Keratinocyte (primary cell): ENCODE measurements around the gene ZNF653. TPM values are rescaled to one million over a fixed set of nuclear protein-coding genes. Genes with fewer than 3 reads are reported as not detected.

Experiments used
- DNase-seq: peaks from one replicate; pipeline ENCODE4 v3.0.0-alpha.2; 2011; ENCODE audit warnings: low read depth, missing footprints, low spot score
- FAIRE-seq: peaks from 2 replicates; lab custom pipeline; 2011; peaks lifted over from hg19 to GRCh38; lab: Jason Lieb, UNC
- H2AFZ ChIP-seq: 2 replicates; pipeline ENCODE4 v1.6.0; 2012; ENCODE audit warnings: low read length, control low read depth, inconsistent platforms; ENCODE audit not compliant: control insufficient read depth
- H3K27ac ChIP-seq: 2 replicates; pipeline ENCODE4 v1.5.1; 2011; ENCODE audit warnings: low read length; ENCODE audit not compliant: control insufficient read depth, insufficient read depth
- H3K27me3 ChIP-seq: 3 replicates; pipeline ENCODE4 v1.6.0; 2011; ENCODE audit warnings: low read length; ENCODE audit not compliant: control insufficient read depth, insufficient read depth; ENCODE audit errors: extremely low read depth
- H3K36me3 ChIP-seq, 2 experiments: 2 replicates in 1 of 2; 3 replicates in 1 of 2; pipeline ENCODE4 v1.5.1; 2011; ENCODE audit warnings: low read length in 2 of 2, mild to moderate bottlenecking in 1 of 2; ENCODE audit not compliant: control insufficient read depth in 2 of 2, insufficient read depth in 2 of 2; ENCODE audit errors: extremely low read depth in 1 of 2
- H3K4me1 ChIP-seq: 3 replicates; pipeline ENCODE4 v1.5.1; 2011; ENCODE audit warnings: low read length; ENCODE audit not compliant: control insufficient read depth, insufficient read depth; ENCODE audit errors: extremely low read depth
- H3K4me2 ChIP-seq: 3 replicates; pipeline ENCODE4 v1.6.0; 2011; ENCODE audit warnings: low read depth, low read length; ENCODE audit not compliant: control insufficient read depth, insufficient read depth; ENCODE audit errors: extremely low read depth
- H3K4me3 ChIP-seq, 3 experiments: fragments of 200-600 bp in 1 of 3; sonication (generic) in 1 of 3; 2 replicates in 2 of 3; 3 replicates in 1 of 3; pipeline ENCODE4 v1.5.1; 2011 to 2016; ENCODE audit warnings: low read length in 3 of 3, mild to moderate bottlenecking in 3 of 3, control low read depth in 2 of 3, inconsistent platforms in 1 of 3, low read depth in 1 of 3, mixed read lengths in 1 of 3, mixed run types in 1 of 3, moderate library complexity in 1 of 3; ENCODE audit not compliant: control insufficient read depth in 2 of 3, insufficient read depth in 2 of 3; ENCODE audit errors: extremely low read depth in 1 of 3
- H3K79me2 ChIP-seq: 2 replicates; pipeline ENCODE4 v1.6.0; 2012; ENCODE audit warnings: low read length; ENCODE audit not compliant: control insufficient read depth, insufficient read depth
- H3K9ac ChIP-seq: 3 replicates; pipeline ENCODE4 v1.6.0; 2011; ENCODE audit warnings: low read length; ENCODE audit not compliant: control insufficient read depth, insufficient read depth; ENCODE audit errors: extremely low read depth
- H3K9me1 ChIP-seq: 3 replicates; pipeline ENCODE4 v1.6.0; 2011; ENCODE audit warnings: low read length; ENCODE audit not compliant: control insufficient read depth, insufficient read depth; ENCODE audit errors: extremely low read depth
- H3K9me3 ChIP-seq: 2 replicates; pipeline ENCODE4 v1.5.1; 2012; ENCODE audit warnings: low read depth, low read length; ENCODE audit not compliant: control insufficient read depth
- H4K20me1 ChIP-seq: 3 replicates; pipeline ENCODE4 v1.6.0; 2011; ENCODE audit warnings: low read length; ENCODE audit not compliant: control insufficient read depth, insufficient read depth; ENCODE audit errors: extremely low read depth
- CTCF ChIP-seq, 3 experiments: IDR thresholded peaks in 1 of 3; conservative IDR thresholded peaks in 1 of 3; optimal IDR thresholded peaks in 1 of 3; 2 replicates in 2 of 3; 3 replicates in 1 of 3; pipeline versions ENCODE3 to v1.5.1; 2011; ENCODE audit warnings: low read length in 3 of 3, mild to moderate bottlenecking in 3 of 3, moderate library complexity in 2 of 3, control low read depth in 1 of 3, inconsistent platforms in 1 of 3; ENCODE audit not compliant: insufficient read depth in 2 of 3; ENCODE audit errors: extremely low read depth in 1 of 3
- EZH2 ChIP-seq: IDR thresholded peaks from one replicate; pipeline ENCODE4 v1.6.1; 2012; ENCODE audit warnings: inconsistent platforms, mild to moderate bottlenecking, low read length, moderate library complexity
- dilution Hi-C: fragments of 300-500 bp; cut with MboI; formaldehyde crosslinking; loops from one replicate; pipeline ENCODE4 v1.7.0; 2020; ENCODE audit warnings: low sequenced_read_pairs; ENCODE audit not compliant: extremely low pct_ligation_motif_present
- polyA plus RNA-seq, 5 experiments: library from polyadenylated mRNA; depleted of rRNA in 3 of 5; stranded (reverse) in 3 of 5; stranded (forward) in 1 of 5; unstranded in 1 of 5; fragments of >200 nt; gene quantifications; 1 replicate in 1 of 5; 2 replicates in 3 of 5; 3 replicates in 1 of 5; pipeline versions ENCODE4 v1.2.1 to v1.2.3, GENCODE V29; 2011 to 2012; ENCODE audit warnings: missing spikeins in 2 of 5, low read depth in 1 of 5, low replicate concordance in 1 of 5

The ZNF653 gene
- polyA plus RNA-seq, 1 donor (not counting 4 experiments of a cell fraction or from before 2014, with no cell fraction given) = 3.8 TPM

- Histone ChIP-seq H3K9me1 (no peaks in the 10 kb centered on the region), H3K27me3 (peaks cover 12% of the 10 kb centered on the region), H3K9me3 (no peaks in the 10 kb centered on the region), H3K4me3 (no peak overlapping the region), H3K9ac (no peak overlapping the region), H3K27ac (no peak overlapping the region), H3K36me3 (no peaks in the 10 kb centered on the region), H2AFZ (no peak overlapping the region), H3K79me2 (no peaks in the 10 kb centered on the region), H3K4me1 (peaks cover 9% of the 10 kb centered on the region), H4K20me1 (peaks cover 2% of the 10 kb centered on the region), H3K4me2 (no peak overlapping the region)
- TF ChIP-seq EZH2 (no peak), CTCF (optimal IDR thresholded peaks at IDR 0.05 in 1 of 3, IDR thresholded peaks at IDR 0.05 in 1 of 3, conservative IDR thresholded peaks at IDR 0.05 in 1 of 3; ENCODE audit: extremely low read depth in 1 of 3, insufficient read depth in 2 of 3, low read length in 3 of 3) (no peak)
- DNase-seq (no peak), FAIRE-seq (no peak)
- dilution Hi-C loops = no loop called here
Measured at GRCh38 chr19:11541238-11541637, 35.6 kb upstream of the ZNF653 start.

GRCh38 chr19:11540645-11541044 lies 35.0 kb upstream of the ZNF653 start:
- peaks cover 6% of the 10 kb centered on the region for H3K4me1 ChIP-seq
- TF ChIP-seq EZH2 = no peak
- no peak for TF ChIP-seq CTCF (optimal IDR thresholded peaks at IDR 0.05 in 1 of 3, IDR thresholded peaks at IDR 0.05 in 1 of 3, conservative IDR thresholded peaks at IDR 0.05 in 1 of 3; ENCODE audit: extremely low read depth in 1 of 3, insufficient read depth in 2 of 3, low read length in 3 of 3)
- no peaks in the 10 kb centered on the region for H4K20me1 ChIP-seq
- no peaks in the 10 kb centered on the region for H3K36me3 ChIP-seq
- H3K4me2 ChIP-seq = no peak overlapping the region
- H3K9me1 ChIP-seq = no peaks in the 10 kb centered on the region
- DNase-seq (no peak), FAIRE-seq (no peak)
- H3K9ac ChIP-seq = no peak overlapping the region
- no peak overlapping the region for H3K27ac ChIP-seq
- dilution Hi-C loops = no loop called here
- H3K27me3 ChIP-seq = peaks cover 12% of the 10 kb centered on the region
- H3K79me2 ChIP-seq = no peaks in the 10 kb centered on the region
- no peak overlapping the region for H2AFZ ChIP-seq
- no peaks in the 10 kb centered on the region for H3K9me3 ChIP-seq
- no peak overlapping the region for H3K4me3 ChIP-seq
